Mesothelial cell of epicardium (in vitro differentiated cells): ENCODE results near the gene ERVW-1. TPM values are rescaled to one million over a fixed set of nuclear protein-coding genes. Genes with fewer than 3 reads are reported as not detected.

Experiments used
- DNase-seq, 2 experiments: peaks; one replicate each; pipeline ENCODE4 v3.0.0; 2021; ENCODE audit warnings: low spot score in 2 of 2; ENCODE audit not compliant: unreplicated experiment in 2 of 2
- H3K27ac Mint-ChIP-seq: 2 replicates; pipeline ENCODE4 v1.8.0; 2021; ENCODE audit warnings: mixed read lengths
- H3K27me3 Mint-ChIP-seq: 2 replicates; pipeline ENCODE4 v1.8.0; 2021; ENCODE audit warnings: low read depth, mixed read lengths
- H3K36me3 Mint-ChIP-seq: 2 replicates; pipeline ENCODE4 v1.8.0; 2021; ENCODE audit warnings: mixed read lengths
- H3K4me1 Mint-ChIP-seq: 2 replicates; pipeline ENCODE4 v1.8.0; 2021; ENCODE audit warnings: mixed read lengths
- H3K4me3 Mint-ChIP-seq: 2 replicates; pipeline ENCODE4 v1.8.0; 2021; ENCODE audit warnings: mild to moderate bottlenecking, moderate library complexity, mixed read lengths
- H3K9me3 Mint-ChIP-seq: 2 replicates; pipeline ENCODE4 v1.8.0; 2021; ENCODE audit warnings: mixed read lengths
- total RNA-seq: library from RNA; stranded (reverse); gene quantifications from 3 replicates; pipeline ENCODE4 v1.2.1, GENCODE V29; 2021
- TF ChIP-seq, protein P1 (sequence below): fragments of 200-600 bp; sonication (generic); IDR thresholded peaks from one replicate; pipeline ENCODE4 v1.5.0; 2021; ENCODE audit warnings: antibody characterized with exemption; ENCODE audit not compliant: unreplicated experiment

ERVW-1 gene
- total RNA-seq, 1 donor from 2014 or later: not detected

DNA sequence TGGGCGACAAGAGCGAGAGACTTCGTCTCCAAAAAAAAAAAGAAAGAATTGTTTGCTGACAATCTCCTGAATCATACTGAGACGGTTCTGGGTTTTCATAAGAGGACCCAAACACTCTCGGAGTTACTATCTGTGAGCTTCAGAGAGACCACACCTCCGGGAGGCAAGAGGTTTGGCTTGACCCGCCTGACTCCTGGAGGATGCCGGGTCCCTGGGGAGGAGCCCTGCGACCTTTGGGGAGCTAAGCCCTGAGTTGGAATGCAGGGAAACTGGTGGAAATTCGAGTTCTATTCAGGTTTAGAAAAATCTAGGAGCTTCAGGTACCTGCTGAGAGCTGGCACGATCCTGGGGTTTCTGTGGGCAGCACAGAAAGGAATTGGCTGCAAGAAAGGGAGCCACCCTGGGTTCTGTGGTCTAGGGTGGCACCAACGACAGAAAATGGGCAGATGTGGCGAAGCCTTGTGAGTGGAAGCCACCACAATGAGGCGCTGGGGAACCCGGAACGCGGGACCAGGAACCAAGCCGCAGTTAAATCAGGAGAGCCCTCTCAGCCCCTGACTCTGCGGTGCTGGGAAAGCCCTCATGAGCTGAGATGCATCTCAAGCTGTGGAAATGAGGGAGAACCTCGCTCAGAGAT is 52.3 kb downstream of the ERVW-1 start:
- no peak for DNase-seq
- Mint-ChIP-seq H3K36me3 (no peaks in the 10 kb centered on the region), H3K9me3 (no peaks in the 10 kb centered on the region), H3K27me3 (no peaks in the 10 kb centered on the region), H3K4me3 (no peak overlapping the region), H3K4me1 (peaks cover 27% of the 10 kb centered on the region), H3K27ac (no peak overlapping the region)
- TF ChIP-seq, protein P1, sequence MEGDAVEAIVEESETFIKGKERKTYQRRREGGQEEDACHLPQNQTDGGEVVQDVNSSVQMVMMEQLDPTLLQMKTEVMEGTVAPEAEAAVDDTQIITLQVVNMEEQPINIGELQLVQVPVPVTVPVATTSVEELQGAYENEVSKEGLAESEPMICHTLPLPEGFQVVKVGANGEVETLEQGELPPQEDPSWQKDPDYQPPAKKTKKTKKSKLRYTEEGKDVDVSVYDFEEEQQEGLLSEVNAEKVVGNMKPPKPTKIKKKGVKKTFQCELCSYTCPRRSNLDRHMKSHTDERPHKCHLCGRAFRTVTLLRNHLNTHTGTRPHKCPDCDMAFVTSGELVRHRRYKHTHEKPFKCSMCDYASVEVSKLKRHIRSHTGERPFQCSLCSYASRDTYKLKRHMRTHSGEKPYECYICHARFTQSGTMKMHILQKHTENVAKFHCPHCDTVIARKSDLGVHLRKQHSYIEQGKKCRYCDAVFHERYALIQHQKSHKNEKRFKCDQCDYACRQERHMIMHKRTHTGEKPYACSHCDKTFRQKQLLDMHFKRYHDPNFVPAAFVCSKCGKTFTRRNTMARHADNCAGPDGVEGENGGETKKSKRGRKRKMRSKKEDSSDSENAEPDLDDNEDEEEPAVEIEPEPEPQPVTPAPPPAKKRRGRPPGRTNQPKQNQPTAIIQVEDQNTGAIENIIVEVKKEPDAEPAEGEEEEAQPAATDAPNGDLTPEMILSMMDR: no peak

DNA sequence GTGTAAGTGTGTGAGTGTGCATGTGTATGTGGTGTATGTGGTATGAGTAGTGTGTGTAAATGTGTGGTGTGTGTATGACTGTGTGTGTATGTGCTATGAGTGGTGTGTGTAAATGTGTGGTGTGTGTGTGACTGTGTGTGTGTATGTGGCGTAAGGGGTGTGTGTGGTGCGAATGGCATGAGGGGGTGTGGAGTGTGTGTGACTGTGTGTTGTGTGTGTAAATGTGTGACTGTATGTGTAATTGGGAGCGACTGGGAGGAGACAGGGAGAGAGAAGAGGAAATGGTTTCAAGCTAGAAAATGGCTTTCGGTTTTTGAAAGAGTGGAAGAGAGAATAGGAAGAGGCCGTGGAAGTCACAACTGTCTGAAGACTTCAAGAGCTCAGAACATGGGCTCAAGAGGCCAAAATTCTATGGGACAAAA is 54.0 kb downstream of the ERVW-1 start:
- Mint-ChIP-seq H3K27ac (no peak overlapping the region), H3K27me3 (no peaks in the 10 kb centered on the region), H3K9me3 (no peaks in the 10 kb centered on the region), H3K36me3 (no peaks in the 10 kb centered on the region), H3K4me3 (peak overlapping the region; percentile 1), H3K4me1 (peaks cover 27% of the 10 kb centered on the region)
- TF ChIP-seq, protein P1: no peak
- no peak for DNase-seq

DNA sequence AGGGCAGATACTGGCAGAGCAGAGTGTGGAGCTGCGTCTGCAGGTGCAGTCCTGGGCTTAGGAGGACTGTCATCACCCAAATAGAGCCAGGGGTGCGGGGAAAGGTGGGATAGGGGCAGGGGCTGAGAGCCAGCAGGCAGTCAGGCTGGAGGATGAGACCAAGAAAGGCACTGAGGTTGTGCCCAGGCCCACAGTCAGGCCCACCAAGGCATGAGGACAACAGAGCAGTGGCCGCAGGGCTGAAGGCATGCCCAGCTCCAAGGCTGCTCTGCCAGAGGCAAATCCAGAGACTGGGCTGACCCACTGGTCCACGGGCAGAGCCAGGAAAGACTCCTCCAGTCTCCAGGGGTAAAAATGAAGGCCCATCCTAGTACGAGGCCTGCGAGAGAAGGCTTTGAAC is 54.8 kb downstream of the ERVW-1 start:
- Mint-ChIP-seq H3K36me3 (no peaks in the 10 kb centered on the region), H3K27me3 (no peaks in the 10 kb centered on the region), H3K27ac (no peak overlapping the region), H3K4me3 (no peak overlapping the region), H3K9me3 (no peaks in the 10 kb centered on the region), H3K4me1 (peaks cover 27% of the 10 kb centered on the region)
- no peak for DNase-seq
- TF ChIP-seq, protein P1: no peak

DNA sequence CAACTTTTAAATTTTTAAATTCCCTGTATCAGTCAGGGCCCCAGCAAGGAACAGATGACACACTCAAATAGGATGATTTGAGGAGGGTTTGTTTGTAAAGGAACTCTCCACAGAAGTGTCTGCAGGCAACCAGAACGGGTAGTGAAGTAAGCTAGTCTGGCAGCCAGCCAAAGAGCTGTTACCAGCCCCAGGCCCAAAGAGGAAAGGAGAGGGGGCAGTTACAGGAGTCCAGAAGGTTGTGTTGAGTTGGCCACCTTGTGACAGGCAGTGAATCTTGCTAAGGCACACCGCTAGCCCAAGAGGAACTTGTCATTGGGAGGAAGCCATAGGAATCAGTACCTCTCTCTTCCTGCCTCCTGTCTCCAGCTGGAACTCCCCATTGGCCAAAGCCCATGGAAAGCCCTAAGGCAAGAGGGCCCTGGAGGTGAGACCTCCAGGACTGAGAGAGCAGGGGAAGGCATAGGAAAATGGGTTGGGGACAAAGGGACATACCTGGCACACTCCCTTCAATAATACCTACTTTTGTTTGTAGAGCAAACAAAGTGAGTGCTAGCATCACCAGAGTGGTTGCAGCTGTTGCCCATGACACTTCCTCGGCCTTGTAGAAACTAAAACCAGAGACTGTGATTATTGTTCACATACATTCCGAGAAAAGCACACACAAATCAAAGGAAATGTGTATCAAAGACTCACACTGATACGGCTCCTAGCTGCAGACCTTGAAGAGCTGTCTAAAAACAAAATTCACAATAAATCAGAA is 55.9 kb downstream of the ERVW-1 start:
- Mint-ChIP-seq H3K4me3 (no peak overlapping the region), H3K27ac (peak overlapping the region; percentile 53), H3K9me3 (no peaks in the 10 kb centered on the region), H3K27me3 (no peaks in the 10 kb centered on the region), H3K4me1 (peaks cover 27% of the 10 kb centered on the region), H3K36me3 (no peaks in the 10 kb centered on the region)
- peak in 1 of 2 experiments; percentile 45 for DNase-seq
- TF ChIP-seq, protein P1: no peak

Other genes with a start within 250 kb of the ERVW-1 start
- 49.9 to 58.9 TPM (median 54.3 TPM) in 3 replicates for gene KRIT1, start 232.0 kb downstream of the ERVW-1 start, total RNA-seq
- gene ANKIB1, start 232.0 kb downstream of the ERVW-1 start, total RNA-seq: 63.9 to 66.9 TPM (median 66.6 TPM) in 3 replicates
- 53.2 to 54.7 TPM (median 53.6 TPM) in 3 replicates for gene GATAD1, start 30.5 kb downstream of the ERVW-1 start, total RNA-seq
- 22.8 to 23.6 TPM (median 22.9 TPM) in 3 replicates for gene PEX1, start 50.6 kb upstream of the ERVW-1 start, total RNA-seq
- 13.4 to 15.0 TPM (median 14.3 TPM) in 3 replicates for gene RBM48, start 50.8 kb upstream of the ERVW-1 start, total RNA-seq
- 37.2 to 42.9 TPM (median 38.3 TPM) in 3 replicates for gene FAM133B, start 112.4 kb upstream of the ERVW-1 start, total RNA-seq